Measurements from ENCODE around the gene SPESP1.
"Not testable (repeated sequence)": the region's sequence is repeated elsewhere in the genome, so short reads cannot be mapped to it uniquely, and the experiment has no call there.

The SPESP1 gene

GRCh38 chr15:68966996-68967395, 36.7 kb downstream of the SPESP1 start:
- no peak for DNase-seq

GRCh38 chr15:68967948-68968347, 37.6 kb downstream of the SPESP1 start:
- DNase-seq, result no peak

- DNase-seq, result no peak
Observed at GRCh38 chr15:68969298-68969697, 39.0 kb downstream of the SPESP1 start.

- DNase-seq, result no peak
Observed at GRCh38 chr15:68972201-68973065, 42.1 kb downstream of the SPESP1 start.

GRCh38 chr15:68975651-68976160, 45.4 kb downstream of the SPESP1 start:
- not testable (repeated sequence) for DNase-seq

- DNase-seq, result not testable (repeated sequence)
Observed at GRCh38 chr15:68977426-68977825, 47.1 kb downstream of the SPESP1 start.

- no peak for DNase-seq
Observed at GRCh38 chr15:68979006-68979405, 48.7 kb downstream of the SPESP1 start.

- no peak for DNase-seq
Observed at GRCh38 chr15:68979816-68980215, 49.5 kb downstream of the SPESP1 start.

GRCh38 chr15:68980786-68981185, 50.5 kb downstream of the SPESP1 start:
- DNase-seq, result no peak

- no peak for DNase-seq
Observed at GRCh38 chr15:68981941-68982340, 51.6 kb downstream of the SPESP1 start.

GRCh38 chr15:68982976-68983563, 52.7 kb downstream of the SPESP1 start:
- DNase-seq, result no peak

- DNase-seq, result no peak
Observed at GRCh38 chr15:68983961-68984481, 53.7 kb downstream of the SPESP1 start.

GRCh38 chr15:68984586-68984985, 54.3 kb downstream of the SPESP1 start:
- no peak for DNase-seq

GRCh38 chr15:68985361-68985891, 55.1 kb downstream of the SPESP1 start:
- no peak for DNase-seq

- DNase-seq, result peak in 1 of 2 experiments; percentile 15
Observed at GRCh38 chr15:68986322-68986721, 56.0 kb downstream of the SPESP1 start.

- DNase-seq, result no peak
Observed at GRCh38 chr15:68987120-68987519, 56.8 kb downstream of the SPESP1 start.

GRCh38 chr15:68987676-68988075, 57.4 kb downstream of the SPESP1 start:
- DNase-seq, result no peak

GRCh38 chr15:68989541-68990230, 59.4 kb downstream of the SPESP1 start:
- no peak for DNase-seq

- no peak for DNase-seq
Observed at GRCh38 chr15:68990231-68990991, 60.1 kb downstream of the SPESP1 start.

GRCh38 chr15:68990992-68991500, 60.7 kb downstream of the SPESP1 start:
- no peak for DNase-seq

- no peak for DNase-seq
Observed at GRCh38 chr15:68991723-68992122, 61.4 kb downstream of the SPESP1 start.

GRCh38 chr15:68992696-68993095, 62.4 kb downstream of the SPESP1 start:
- no peak for DNase-seq

Measured in NCI-H187 (cell line).